RWPE2 (cell line): Measurements from ENCODE around the gene LGALSL.

ENCODE experiments used
- ATAC-seq: fragments of 200-7000 bp; cut with Tn5 transposase; 3 replicates; pipeline ENCODE4 v1.9.1; 2021; ENCODE audit warnings: low read depth
- DNase-seq: peaks from one replicate; pipeline ENCODE4 v3.0.0-alpha.2; 2020; ENCODE audit warnings: low spot score
- H3K27ac ChIP-seq: fragments of 450-650 bp; 2 replicates; pipeline ENCODE4 v1.5.1; 2017; ENCODE audit warnings: mild to moderate bottlenecking; ENCODE audit not compliant: poor library complexity, severe bottlenecking
- H3K27me3 ChIP-seq: fragments of 250-450 bp; sonication (Bioruptor Pico); 2 replicates; pipeline ENCODE4 v1.5.1; 2021; ENCODE audit warnings: mild to moderate bottlenecking, moderate library complexity; ENCODE audit not compliant: insufficient read depth, poor library complexity, severe bottlenecking
- H3K36me3 ChIP-seq: fragments of 250-450 bp; sonication (Bioruptor Pico); 2 replicates; pipeline ENCODE4 v1.5.1; 2020; ENCODE audit warnings: low read depth, mild to moderate bottlenecking, moderate library complexity
- H3K4me1 ChIP-seq: fragments of 250-450 bp; sonication (Bioruptor Pico); 2 replicates; pipeline ENCODE4 v1.5.1; 2021; ENCODE audit warnings: mild to moderate bottlenecking, moderate library complexity; ENCODE audit not compliant: insufficient read depth, poor library complexity, severe bottlenecking
- H3K4me3 ChIP-seq: fragments of 250-450 bp; sonication (Bioruptor Pico); 2 replicates; pipeline ENCODE4 v1.5.1; 2021; ENCODE audit warnings: mild to moderate bottlenecking, moderate library complexity; ENCODE audit not compliant: severe bottlenecking
- H3K9me3 ChIP-seq: fragments of 250-450 bp; sonication (Bioruptor Pico); 2 replicates; pipeline ENCODE4 v1.5.1; 2021; ENCODE audit warnings: mild to moderate bottlenecking, moderate library complexity; ENCODE audit not compliant: severe bottlenecking
- CTCF ChIP-seq: fragments of 450-650 bp; IDR thresholded peaks from one replicate; pipeline ENCODE4 v1.5.1; 2017; ENCODE audit warnings: mild to moderate bottlenecking, moderate library complexity; ENCODE audit not compliant: poor library complexity, severe bottlenecking

Gene LGALSL

GRCh38 chr2:64420677-64421076 lies 33.3 kb upstream of the LGALSL start:
- no peak overlapping the region for H3K4me3 ChIP-seq
- H3K9me3 ChIP-seq: no peaks in the 10 kb centered on the region
- no peak for DNase-seq
- no peak for ATAC-seq
- no peaks in the 10 kb centered on the region for H3K36me3 ChIP-seq
- TF ChIP-seq CTCF: no peak
- no peak overlapping the region for H3K27ac ChIP-seq
- no peaks in the 10 kb centered on the region for H3K27me3 ChIP-seq
- no peaks in the 10 kb centered on the region for H3K4me1 ChIP-seq

- DNase-seq: no peak
- no peaks in the 10 kb centered on the region for H3K36me3 ChIP-seq
Measured at GRCh38 chr2:64421201-64421600, 32.8 kb upstream of the LGALSL start.

GRCh38 chr2:64422466-64422865 lies 31.5 kb upstream of the LGALSL start:
- Histone ChIP-seq H3K36me3 (no peaks in the 10 kb centered on the region), H3K4me1 (peaks cover 11% of the 10 kb centered on the region), H3K27ac (no peak overlapping the region), H3K4me3 (no peak overlapping the region), H3K27me3 (no peaks in the 10 kb centered on the region), H3K9me3 (no peaks in the 10 kb centered on the region)
- no peak for DNase-seq
- TF ChIP-seq CTCF: no peak
- no peak for ATAC-seq

More at GRCh38 chr2:64421201-64421600, 32.8 kb upstream of the LGALSL start:
- H3K4me3 ChIP-seq: no peak overlapping the region
- ATAC-seq: no peak
- no peaks in the 10 kb centered on the region for H3K27me3 ChIP-seq
- TF ChIP-seq CTCF: no peak
- H3K4me1 ChIP-seq: peaks cover 5% of the 10 kb centered on the region
- H3K27ac ChIP-seq: no peak overlapping the region
- H3K9me3 ChIP-seq: no peaks in the 10 kb centered on the region

- no peak for TF ChIP-seq CTCF
- Histone ChIP-seq H3K27me3 (no peaks in the 10 kb centered on the region), H3K27ac (no peak overlapping the region), H3K4me1 (peaks cover 11% of the 10 kb centered on the region), H3K9me3 (no peaks in the 10 kb centered on the region), H3K4me3 (no peak overlapping the region), H3K36me3 (no peaks in the 10 kb centered on the region)
- no peak for ATAC-seq
- DNase-seq: no peak
Measured at GRCh38 chr2:64423303-64423702, 30.7 kb upstream of the LGALSL start.

GRCh38 chr2:64424416-64424987 lies 29.5 kb upstream of the LGALSL start:
- no peak overlapping the region for H3K27ac ChIP-seq
- ATAC-seq (no peak), DNase-seq (no peak)
- no peak overlapping the region for H3K4me3 ChIP-seq
- no peaks in the 10 kb centered on the region for H3K9me3 ChIP-seq
- H3K27me3 ChIP-seq: no peaks in the 10 kb centered on the region
- TF ChIP-seq CTCF: no peak
- H3K36me3 ChIP-seq: no peaks in the 10 kb centered on the region
- H3K4me1 ChIP-seq: peaks cover 11% of the 10 kb centered on the region
